ENCODE measurements around the gene KNDC1. TPM values are rescaled to one million over a fixed set of nuclear protein-coding genes. Genes with fewer than 3 reads are reported as not detected.

KNDC1 gene
- total and polyA plus RNA-seq, 2 of the 4 experiments (the other 2 are of a cell fraction): 0.18 to 1.1 TPM

DNA sequence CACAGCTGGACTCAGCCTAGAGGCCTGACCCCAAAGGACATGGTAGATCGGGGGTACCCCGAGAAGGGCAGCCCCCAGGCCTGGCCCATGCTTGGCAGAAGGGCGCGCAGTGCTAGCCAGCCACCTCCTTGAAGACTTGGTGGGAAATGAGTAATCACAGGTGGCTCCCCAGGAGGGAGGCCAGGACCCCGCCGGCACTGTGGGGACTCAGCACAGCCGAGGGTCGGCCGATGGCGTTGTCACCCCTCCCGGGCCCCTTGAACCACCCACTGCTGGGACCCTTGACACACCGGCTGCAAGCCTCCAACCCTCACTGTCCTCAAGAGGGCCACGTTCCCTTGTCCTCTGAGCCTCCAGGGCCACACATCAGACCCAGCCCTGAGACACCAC lies 44.6 kb upstream of the KNDC1 start:
- H2BK15ac ChIP-seq (ENCODE audit: low read depth, low read length): no peak overlapping the region
- BruUV-seq (replicated peaks): no TSS peak
- ChIA-PET POLR2A (ENCODE audit: unreplicated experiment) (no interaction called here), CTCF (no interaction called here)
- H2BK20ac ChIP-seq (ENCODE audit: low read depth, low read length): no peak overlapping the region
- H2BK120ac ChIP-seq (ENCODE audit: low read depth, low read length): no peak overlapping the region
- H3K23ac ChIP-seq (ENCODE audit: low read depth, low read length): no peak overlapping the region
- no peaks in the 10 kb centered on the region for H4K20me1 ChIP-seq (ENCODE audit: insufficient read depth, low read length)
- H3K9me3 ChIP-seq (ENCODE audit: control insufficient read depth, insufficient read depth, low read length): peaks cover 4% of the 10 kb centered on the region; the same call in 1 of the 2 replicates
- H3K27me3 ChIP-seq (ENCODE audit: control insufficient read depth, insufficient read depth, low read length): no peaks in the 10 kb centered on the region
- 71% methylated on average over 5 of the region's 13 CpGs; no CpG with 5 or more reads in 1 of the 2 experiments for WGBS, 2 experiments (ENCODE audit: extremely low coverage in 2 of 2, insufficient read length in 1 of 2)
- no peak overlapping the region for H2BK5ac ChIP-seq (ENCODE audit: low read depth, low read length, poor library complexity, severe bottlenecking)
- no peak overlapping the region for H3K27ac ChIP-seq (ENCODE audit: insufficient read depth, low read length)
- no peak overlapping the region for H3K4me3 ChIP-seq (ENCODE audit: insufficient read depth, low read depth, low read length)
- H3K79me1 ChIP-seq (ENCODE audit: low read depth in 1 of 2, low read length in 2 of 2): no peaks in the 10 kb centered on the region
- H4K5ac ChIP-seq (ENCODE audit: low read depth, low read length): no peak overlapping the region
- no peak overlapping the region for H3K4ac ChIP-seq (ENCODE audit: low read depth, low read length)
- H4K91ac ChIP-seq (ENCODE audit: insufficient read depth, low read depth, low read length): no peak overlapping the region
- intact Hi-C loops (cut with micrococcal nuclease) (no loop called here), in situ Hi-C loops (cut with MboI; ENCODE audit: low sequenced_read_pairs) (no loop called here), dilution Hi-C loops (cut with HindIII; ENCODE audit: low sequenced_read_pairs, unreplicated experiment) (no loop called here)
- no peak overlapping the region for H2AK9ac ChIP-seq (replicated peaks; ENCODE audit: low read depth, low read length, poor library complexity)
- no peak overlapping the region for H2AFZ ChIP-seq (replicated peaks; ENCODE audit: low read length, poor library complexity)
- no peak overlapping the region for H4K8ac ChIP-seq (ENCODE audit: low read depth in 2 of 2, low read length in 2 of 2)
- no peak overlapping the region for H3K14ac ChIP-seq (replicated peaks; ENCODE audit: low read depth, low read length)
- ATAC-seq (ENCODE audit: low read depth): no peak
- H3K9me1 ChIP-seq (ENCODE audit: insufficient read depth, low read length): no peaks in the 10 kb centered on the region
- no peak overlapping the region for H3K18ac ChIP-seq (ENCODE audit: low read depth, low read length)
- H3K4me2 ChIP-seq (ENCODE audit: low read depth, low read length): no peak overlapping the region
- no peak overlapping the region for H2AK5ac ChIP-seq (ENCODE audit: low read depth, low read length)
- no peak overlapping the region for H3K9ac ChIP-seq (ENCODE audit: low read depth, low read length)
- H3K56ac ChIP-seq (ENCODE audit: extremely low read depth, insufficient read depth, low read length): no peak overlapping the region
- no peaks in the 10 kb centered on the region for H3K36me3 ChIP-seq (ENCODE audit: control insufficient read depth, insufficient read depth, low read length)
- H3K4me1 ChIP-seq (ENCODE audit: control insufficient read depth, insufficient read depth, low read length): no peaks in the 10 kb centered on the region
- no peak for TF ChIP-seq POLR2A (IDR thresholded peaks at IDR 0.05; ENCODE audit: low read depth, low read length)
- TF ChIP-seq RCOR1 (IDR thresholded peaks at IDR 0.05; ENCODE audit: insufficient replicate concordance, low read length): no peak
- TF ChIP-seq USF2 (IDR thresholded peaks at IDR 0.05; ENCODE audit: low read depth, low read length): no peak
- TF ChIP-seq NFE2L2 (IDR thresholded peaks at IDR 0.05; ENCODE audit: low read depth, low read length): no peak
- TF ChIP-seq MAZ (IDR thresholded peaks at IDR 0.05; ENCODE audit: borderline replicate concordance, low read depth, low read length): no peak
- TF ChIP-seq CHD1 (IDR thresholded peaks at IDR 0.05; ENCODE audit: low read depth, low read length): no peak
- no peak for TF ChIP-seq CEBPB (IDR thresholded peaks at IDR 0.05; ENCODE audit: low read depth, low read length)
- no peak for TF ChIP-seq RFX5 (IDR thresholded peaks at IDR 0.05; ENCODE audit: low read depth, low read length)
- TF ChIP-seq, protein P1, sequence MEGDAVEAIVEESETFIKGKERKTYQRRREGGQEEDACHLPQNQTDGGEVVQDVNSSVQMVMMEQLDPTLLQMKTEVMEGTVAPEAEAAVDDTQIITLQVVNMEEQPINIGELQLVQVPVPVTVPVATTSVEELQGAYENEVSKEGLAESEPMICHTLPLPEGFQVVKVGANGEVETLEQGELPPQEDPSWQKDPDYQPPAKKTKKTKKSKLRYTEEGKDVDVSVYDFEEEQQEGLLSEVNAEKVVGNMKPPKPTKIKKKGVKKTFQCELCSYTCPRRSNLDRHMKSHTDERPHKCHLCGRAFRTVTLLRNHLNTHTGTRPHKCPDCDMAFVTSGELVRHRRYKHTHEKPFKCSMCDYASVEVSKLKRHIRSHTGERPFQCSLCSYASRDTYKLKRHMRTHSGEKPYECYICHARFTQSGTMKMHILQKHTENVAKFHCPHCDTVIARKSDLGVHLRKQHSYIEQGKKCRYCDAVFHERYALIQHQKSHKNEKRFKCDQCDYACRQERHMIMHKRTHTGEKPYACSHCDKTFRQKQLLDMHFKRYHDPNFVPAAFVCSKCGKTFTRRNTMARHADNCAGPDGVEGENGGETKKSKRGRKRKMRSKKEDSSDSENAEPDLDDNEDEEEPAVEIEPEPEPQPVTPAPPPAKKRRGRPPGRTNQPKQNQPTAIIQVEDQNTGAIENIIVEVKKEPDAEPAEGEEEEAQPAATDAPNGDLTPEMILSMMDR (conservative IDR thresholded peaks at IDR 0.05; ENCODE audit: low read depth, low read length): no peak
- TF ChIP-seq SMC3 (IDR thresholded peaks at IDR 0.05; ENCODE audit: low read depth, low read length): no peak
- TF ChIP-seq MAFK (IDR thresholded peaks at IDR 0.05; ENCODE audit: low read depth, low read length): no peak
- no peak for TF ChIP-seq RAD21 (IDR thresholded peaks at IDR 0.05; ENCODE audit: low read length)
- TF ChIP-seq, protein P2, sequence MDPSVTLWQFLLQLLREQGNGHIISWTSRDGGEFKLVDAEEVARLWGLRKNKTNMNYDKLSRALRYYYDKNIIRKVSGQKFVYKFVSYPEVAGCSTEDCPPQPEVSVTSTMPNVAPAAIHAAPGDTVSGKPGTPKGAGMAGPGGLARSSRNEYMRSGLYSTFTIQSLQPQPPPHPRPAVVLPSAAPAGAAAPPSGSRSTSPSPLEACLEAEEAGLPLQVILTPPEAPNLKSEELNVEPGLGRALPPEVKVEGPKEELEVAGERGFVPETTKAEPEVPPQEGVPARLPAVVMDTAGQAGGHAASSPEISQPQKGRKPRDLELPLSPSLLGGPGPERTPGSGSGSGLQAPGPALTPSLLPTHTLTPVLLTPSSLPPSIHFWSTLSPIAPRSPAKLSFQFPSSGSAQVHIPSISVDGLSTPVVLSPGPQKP (IDR thresholded peaks at IDR 0.05; ENCODE audit: borderline replicate concordance, low read depth, low read length): no peak
- no peak for TF ChIP-seq BHLHE40 (IDR thresholded peaks at IDR 0.05; ENCODE audit: low read depth, low read length)
- no peak for TF ChIP-seq FOS (IDR thresholded peaks at IDR 0.05; ENCODE audit: low read depth, low read length)
- no peak for TF ChIP-seq MXI1 (IDR thresholded peaks at IDR 0.05; ENCODE audit: borderline replicate concordance, low read depth, low read length)
- DNase-seq: no peak
